SK-N-SH (cell line): ENCODE results near the gene CLDN6. TPM values are rescaled to one million over a fixed set of nuclear protein-coding genes. Genes with fewer than 3 reads are reported as not detected.
A peak's percentile ranks its signal among the peaks of the same experiment; 100 is the strongest.

Experiments
- CTCF ChIA-PET: fragments of 300-600, 350-600 bp; formaldehyde crosslinking; extraction: SDS; loops from one replicate; lab custom pipeline; 2021; lab: Yijun Ruan, JAX
- POLR2A ChIA-PET: fragments of 350-600 bp; sonication (Branson Sonifier 250); formaldehyde crosslinking; extraction: SDS; loops from one replicate; lab custom pipeline; 2020; ENCODE audit warnings: antibody characterized with exemption, inconsistent platforms; lab: Yijun Ruan, JAX
- DNase-seq: peaks from one replicate; pipeline ENCODE4 v3.0.0; 2012
- H2AFZ ChIP-seq: fragments of 200-600 bp; sonication (generic); 2 replicates; pipeline ENCODE4 v1.8.1; 2016; ENCODE audit warnings: antibody characterized with exemption, mild to moderate bottlenecking, low read depth
- H3F3A ChIP-seq: fragments of 200-600 bp; sonication (generic); replicated peaks from 2 replicates; pipeline ENCODE3; 2016; ENCODE audit warnings: antibody characterized with exemption, mild to moderate bottlenecking; ENCODE audit not compliant: insufficient read depth
- H3K27ac ChIP-seq, 2 experiments: fragments of 200-500 bp in 1 of 2; fragments of 200-600 bp in 1 of 2; sonication (Bioruptor generic) in 1 of 2; sonication (generic), shearing (Covaris generic) in 1 of 2; 2 replicates each; pipeline versions ENCODE4 v1.5.1 to v1.6.1; 2014 to 2016; ENCODE audit warnings: low read depth in 2 of 2, inconsistent platforms in 1 of 2, low read length in 1 of 2, mild to moderate bottlenecking in 1 of 2, mixed read lengths in 1 of 2
- H3K27me3 ChIP-seq: fragments of 200-600 bp; sonication (generic), shearing (Covaris generic); 2 replicates; pipeline ENCODE4 v1.6.1; 2016; ENCODE audit warnings: mixed run types; ENCODE audit not compliant: insufficient read depth
- H3K36me3 ChIP-seq, 2 experiments: fragments of 200-500 bp in 1 of 2; fragments of 200-600 bp in 1 of 2; sonication (Bioruptor generic) in 1 of 2; sonication (generic) in 1 of 2; replicated peaks in 1 of 2; 2 replicates each; pipeline versions ENCODE3 to v1.5.1; 2014 to 2016; ENCODE audit warnings: low read length in 1 of 2, mild to moderate bottlenecking in 1 of 2; ENCODE audit not compliant: insufficient read depth in 2 of 2, control insufficient read depth in 1 of 2
- H3K4me1 ChIP-seq, 2 experiments: fragments of 200-500 bp in 1 of 2; fragments of 200-600 bp in 1 of 2; sonication (Bioruptor generic) in 1 of 2; sonication (generic), shearing (Covaris generic) in 1 of 2; 2 replicates each; pipeline versions ENCODE4 v1.5.1 to v1.6.1; 2014 to 2016; ENCODE audit warnings: low read depth in 1 of 2, low read length in 1 of 2, mixed run types in 1 of 2; ENCODE audit not compliant: insufficient read depth in 2 of 2, control insufficient read depth in 1 of 2
- H3K4me2 ChIP-seq: fragments of 200-600 bp; sonication (generic), shearing (Covaris generic); 2 replicates; pipeline ENCODE4 v1.6.1; 2017; ENCODE audit warnings: mixed run types
- H3K4me3 ChIP-seq, 2 experiments: fragments of 200-500 bp in 1 of 2; fragments of 200-600 bp in 1 of 2; sonication (Bioruptor generic) in 1 of 2; sonication (generic), shearing (Covaris generic) in 1 of 2; 2 replicates each; pipeline versions ENCODE4 v1.5.1 to v1.8.1; 2014 to 2016; ENCODE audit warnings: low read depth in 2 of 2, inconsistent platforms in 1 of 2, low read length in 1 of 2, mild to moderate bottlenecking in 1 of 2, mixed read lengths in 1 of 2, moderate library complexity in 1 of 2
- H3K79me2 ChIP-seq: fragments of 200-600 bp; sonication (generic); 2 replicates; pipeline ENCODE4 v1.8.1; 2017; ENCODE audit warnings: mild to moderate bottlenecking; ENCODE audit not compliant: insufficient read depth
- H3K9ac ChIP-seq: fragments of 200-600 bp; sonication (generic); 2 replicates; pipeline ENCODE4 v1.6.1; 2017; ENCODE audit warnings: mixed run types
- H3K9me2 ChIP-seq: fragments of 200-600 bp; sonication (generic); 2 replicates; pipeline ENCODE4 v1.6.1; 2017; ENCODE audit warnings: mixed run types
- H3K9me3 ChIP-seq: fragments of 200-600 bp; sonication (generic); 2 replicates; pipeline ENCODE4 v1.6.1; 2017; ENCODE audit warnings: mixed run types, mild to moderate bottlenecking, moderate library complexity
- H4K20me1 ChIP-seq: fragments of 200-600 bp; sonication (generic); 2 replicates; pipeline ENCODE4 v1.6.1; 2017; ENCODE audit warnings: mild to moderate bottlenecking, mixed run types; ENCODE audit not compliant: insufficient read depth
- CTCF ChIP-seq: fragments of 200-600 bp; sonication (generic); IDR thresholded peaks from 2 replicates; pipeline ENCODE4 v1.6.1; 2017; ENCODE audit warnings: antibody characterized with exemption, mild to moderate bottlenecking, moderate library complexity
- EZH2phosphoT487 ChIP-seq: fragments of 200-600 bp; sonication (generic); IDR thresholded peaks from 2 replicates; pipeline ENCODE4 v1.6.1; 2017; ENCODE audit warnings: low read depth, mixed run types, mild to moderate bottlenecking, antibody characterized with exemption, moderate library complexity, borderline replicate concordance
- FOXJ3 ChIP-seq: sonication (generic); formaldehyde crosslinking; IDR thresholded peaks from 2 replicates; pipeline ENCODE4 v1.5.1; 2020; ENCODE audit warnings: mild to moderate bottlenecking, missing genetic modification reagents
- FOXM1 ChIP-seq: IDR thresholded peaks from 2 replicates; pipeline ENCODE4 v1.4.0; 2012; ENCODE audit warnings: low read depth, mild to moderate bottlenecking
- GATA2 ChIP-seq: sonication (generic); formaldehyde crosslinking; IDR thresholded peaks from 2 replicates; pipeline ENCODE4 v1.5.0; 2020; ENCODE audit warnings: mild to moderate bottlenecking, missing genetic modification reagents
- IRF3 ChIP-seq: fragments of 150-350 bp; IDR thresholded peaks from 2 replicates; pipeline ENCODE4 v1.6.1; 2016; ENCODE audit warnings: mild to moderate bottlenecking, low read depth, low read length
- MEF2A ChIP-seq: IDR thresholded peaks from 2 replicates; pipeline ENCODE4 v1.4.0; 2012; ENCODE audit warnings: low read depth, borderline replicate concordance
- NRF1 ChIP-seq: IDR thresholded peaks from 2 replicates; pipeline ENCODE4 v1.6.1; 2012; ENCODE audit warnings: low read depth, mild to moderate bottlenecking, low read length
- RAD21 ChIP-seq: IDR thresholded peaks from 2 replicates; pipeline ENCODE4 v1.6.1; 2012; ENCODE audit warnings: mild to moderate bottlenecking, low read length
- RXRA ChIP-seq: IDR thresholded peaks from 2 replicates; pipeline ENCODE4 v1.4.0; 2012; ENCODE audit warnings: low read depth, mild to moderate bottlenecking, borderline replicate concordance
- SIN3A ChIP-seq: IDR thresholded peaks from 2 replicates; pipeline ENCODE4 v1.6.1; 2012; ENCODE audit warnings: low read depth, mild to moderate bottlenecking, low read length, moderate library complexity, borderline replicate concordance
- YY1 ChIP-seq: IDR thresholded peaks from 2 replicates; pipeline ENCODE4 v1.4.0; 2012; ENCODE audit warnings: low read depth, mild to moderate bottlenecking
- ZBTB33 ChIP-seq: IDR thresholded peaks from 2 replicates; pipeline ENCODE4 v1.4.0; 2012; ENCODE audit warnings: low read depth, borderline replicate concordance
- WGBS: methylation state at CpG from one replicate; pipeline ENCODE4 v1.1.6; 2017; ENCODE audit warnings: low lambda C conversion rate; 5-methylcytosine and 5-hydroxymethylcytosine counted together
- polyA plus RNA-seq, 3 experiments: library from polyadenylated mRNA; depleted of rRNA; stranded (reverse); fragments of >200 nt; gene quantifications; 2 replicates each; pipeline ENCODE4 v1.2.3, GENCODE V29; 2012
- TF ChIP-seq, protein P1 (sequence below): IDR thresholded peaks from 2 replicates; pipeline ENCODE4 v1.4.0; 2012; ENCODE audit warnings: low read depth, borderline replicate concordance
- TF ChIP-seq, protein P2 (sequence below): IDR thresholded peaks from 2 replicates; pipeline ENCODE4 v1.6.1; 2012; ENCODE audit warnings: mild to moderate bottlenecking, low read depth, low read length, moderate library complexity
- TF ChIP-seq, protein P3 (sequence below): fragments of 150-350 bp; IDR thresholded peaks from 2 replicates; pipeline ENCODE4 v1.6.1; 2017; ENCODE audit warnings: antibody characterized with exemption, low read length, low read depth, borderline replicate concordance

CLDN6 gene
- polyA plus RNA-seq, 1 of the 3 experiments (the other 2 are of a cell fraction): 0.20 TPM

DNA sequence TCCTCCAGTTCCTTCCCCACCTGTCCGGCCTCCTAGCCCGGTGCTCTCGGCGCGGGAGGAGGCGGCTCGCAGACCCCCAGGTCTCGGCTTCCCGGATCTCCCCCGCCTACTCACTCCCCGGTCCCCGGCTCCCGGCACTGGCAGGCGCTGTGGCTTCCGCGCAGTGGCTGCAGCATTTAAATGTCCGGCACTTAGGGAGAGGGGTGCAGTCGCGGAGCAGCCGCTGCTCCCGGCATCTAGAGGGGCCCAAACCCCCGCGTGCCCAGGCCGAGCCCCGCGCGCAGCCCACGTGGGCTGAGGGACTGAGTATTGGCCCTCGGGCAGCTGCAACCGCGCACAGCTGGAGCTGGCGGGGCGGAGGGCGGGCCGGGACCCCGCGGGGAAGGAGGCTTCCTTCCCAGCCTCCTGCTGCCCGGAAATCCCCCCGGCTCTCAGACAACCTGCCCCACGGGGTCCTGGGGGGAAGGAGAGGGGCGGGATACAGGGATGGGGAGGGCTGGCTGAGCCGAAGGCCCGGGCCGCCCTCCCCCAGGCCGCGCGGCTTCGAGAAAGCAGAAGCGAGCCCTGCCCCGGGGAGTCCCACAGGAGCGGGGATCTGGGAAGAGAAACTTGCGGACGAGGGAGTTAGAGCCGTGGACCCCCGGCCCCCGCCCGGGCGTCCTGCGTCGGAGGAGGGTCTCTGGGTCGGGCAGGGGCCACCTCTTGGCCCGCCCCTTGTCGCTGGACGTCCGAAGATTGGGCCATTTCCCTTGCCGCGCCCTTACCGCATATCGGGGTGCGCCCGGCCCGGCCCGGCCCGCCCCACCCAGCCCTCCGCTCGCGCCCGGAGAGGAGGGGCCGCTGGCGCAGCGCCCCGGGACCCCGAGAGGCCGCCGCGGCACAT, 28.0 kb upstream of the CLDN6 start, which contains the start of gene MMP25:
Gene MMP25 (plus strand): TSS at position 804 of the 883 bp plus-strand sequence. CDS start 357 bp downstream, outside the sequence.
- H4K20me1 ChIP-seq: no peaks in the 10 kb centered on the region
- H3K4me3 ChIP-seq: peak within 1 kb of the TSS; percentile 33 to 56
- H3K27ac ChIP-seq: no peak within 1 kb of the TSS
- under 1% methylated on average over 21 of the region's 86 CpGs for WGBS
- peak within 1 kb of the TSS; percentile 89 for H3K4me2 ChIP-seq
- H3K9ac ChIP-seq: no peak within 1 kb of the TSS
- ChIA-PET POLR2A (no interaction called here), CTCF (interaction anchor here (2.3 to 8.5 kb wide), 3 partner anchors 12 to 14 kb away, joined by 6 to 141 read pairs (median 10); no protein-coding TSS in a partner anchor)
- no peaks in the 10 kb centered on the region for H3K36me3 ChIP-seq
- H2AFZ ChIP-seq: peak within 1 kb of the TSS; percentile 41; the same call in 1 of the 2 replicates
- H3K9me3 ChIP-seq: no peaks in the 10 kb centered on the region
- DNase-seq: peak; percentile 82
- H3F3A ChIP-seq: peaks cover 8% of the 10 kb centered on the region
- H3K4me1 ChIP-seq: no peaks in the 10 kb centered on the region; a peak in 1 of 4 replicates
- no peaks in the 10 kb centered on the region for H3K79me2 ChIP-seq
- H3K9me2 ChIP-seq: no peaks in the 10 kb centered on the region
- no peak for TF ChIP-seq GATA2
- TF ChIP-seq FOXJ3 (CRISPR knock-in tag): no peak
- no peak for TF ChIP-seq RAD21
- TF ChIP-seq YY1: no peak
- TF ChIP-seq MEF2A: no peak
- no peak for TF ChIP-seq CTCF
- TF ChIP-seq, protein P1, sequence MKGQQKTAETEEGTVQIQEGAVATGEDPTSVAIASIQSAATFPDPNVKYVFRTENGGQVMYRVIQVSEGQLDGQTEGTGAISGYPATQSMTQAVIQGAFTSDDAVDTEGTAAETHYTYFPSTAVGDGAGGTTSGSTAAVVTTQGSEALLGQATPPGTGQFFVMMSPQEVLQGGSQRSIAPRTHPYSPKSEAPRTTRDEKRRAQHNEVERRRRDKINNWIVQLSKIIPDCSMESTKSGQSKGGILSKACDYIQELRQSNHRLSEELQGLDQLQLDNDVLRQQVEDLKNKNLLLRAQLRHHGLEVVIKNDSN: 0 out of 2 replicates have a peak, but pooled peaks have one; percentile 14
- no peak for TF ChIP-seq SIN3A
- TF ChIP-seq IRF3: no peak
- TF ChIP-seq, protein P2, sequence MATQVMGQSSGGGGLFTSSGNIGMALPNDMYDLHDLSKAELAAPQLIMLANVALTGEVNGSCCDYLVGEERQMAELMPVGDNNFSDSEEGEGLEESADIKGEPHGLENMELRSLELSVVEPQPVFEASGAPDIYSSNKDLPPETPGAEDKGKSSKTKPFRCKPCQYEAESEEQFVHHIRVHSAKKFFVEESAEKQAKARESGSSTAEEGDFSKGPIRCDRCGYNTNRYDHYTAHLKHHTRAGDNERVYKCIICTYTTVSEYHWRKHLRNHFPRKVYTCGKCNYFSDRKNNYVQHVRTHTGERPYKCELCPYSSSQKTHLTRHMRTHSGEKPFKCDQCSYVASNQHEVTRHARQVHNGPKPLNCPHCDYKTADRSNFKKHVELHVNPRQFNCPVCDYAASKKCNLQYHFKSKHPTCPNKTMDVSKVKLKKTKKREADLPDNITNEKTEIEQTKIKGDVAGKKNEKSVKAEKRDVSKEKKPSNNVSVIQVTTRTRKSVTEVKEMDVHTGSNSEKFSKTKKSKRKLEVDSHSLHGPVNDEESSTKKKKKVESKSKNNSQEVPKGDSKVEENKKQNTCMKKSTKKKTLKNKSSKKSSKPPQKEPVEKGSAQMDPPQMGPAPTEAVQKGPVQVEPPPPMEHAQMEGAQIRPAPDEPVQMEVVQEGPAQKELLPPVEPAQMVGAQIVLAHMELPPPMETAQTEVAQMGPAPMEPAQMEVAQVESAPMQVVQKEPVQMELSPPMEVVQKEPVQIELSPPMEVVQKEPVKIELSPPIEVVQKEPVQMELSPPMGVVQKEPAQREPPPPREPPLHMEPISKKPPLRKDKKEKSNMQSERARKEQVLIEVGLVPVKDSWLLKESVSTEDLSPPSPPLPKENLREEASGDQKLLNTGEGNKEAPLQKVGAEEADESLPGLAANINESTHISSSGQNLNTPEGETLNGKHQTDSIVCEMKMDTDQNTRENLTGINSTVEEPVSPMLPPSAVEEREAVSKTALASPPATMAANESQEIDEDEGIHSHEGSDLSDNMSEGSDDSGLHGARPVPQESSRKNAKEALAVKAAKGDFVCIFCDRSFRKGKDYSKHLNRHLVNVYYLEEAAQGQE: no peak
- TF ChIP-seq FOXM1: no peak
- no peak for TF ChIP-seq NRF1
- TF ChIP-seq RXRA: no peak
- TF ChIP-seq EZH2phosphoT487: peak; percentile 92
- TF ChIP-seq, protein P3, sequence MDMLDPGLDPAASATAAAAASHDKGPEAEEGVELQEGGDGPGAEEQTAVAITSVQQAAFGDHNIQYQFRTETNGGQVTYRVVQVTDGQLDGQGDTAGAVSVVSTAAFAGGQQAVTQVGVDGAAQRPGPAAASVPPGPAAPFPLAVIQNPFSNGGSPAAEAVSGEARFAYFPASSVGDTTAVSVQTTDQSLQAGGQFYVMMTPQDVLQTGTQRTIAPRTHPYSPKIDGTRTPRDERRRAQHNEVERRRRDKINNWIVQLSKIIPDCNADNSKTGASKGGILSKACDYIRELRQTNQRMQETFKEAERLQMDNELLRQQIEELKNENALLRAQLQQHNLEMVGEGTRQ: no peak
- TF ChIP-seq ZBTB33: no peak
- peaks cover 72% of the 10 kb centered on the region for H3K27me3 ChIP-seq
